Measurements from ENCODE around the gene GIMAP1. TPM values are rescaled to one million over a fixed set of nuclear protein-coding genes. Genes with fewer than 3 reads are reported as not detected.

GIMAP1 gene
- total RNA-seq, 1 donor from 2014 or later: 0.94 TPM

DNA sequence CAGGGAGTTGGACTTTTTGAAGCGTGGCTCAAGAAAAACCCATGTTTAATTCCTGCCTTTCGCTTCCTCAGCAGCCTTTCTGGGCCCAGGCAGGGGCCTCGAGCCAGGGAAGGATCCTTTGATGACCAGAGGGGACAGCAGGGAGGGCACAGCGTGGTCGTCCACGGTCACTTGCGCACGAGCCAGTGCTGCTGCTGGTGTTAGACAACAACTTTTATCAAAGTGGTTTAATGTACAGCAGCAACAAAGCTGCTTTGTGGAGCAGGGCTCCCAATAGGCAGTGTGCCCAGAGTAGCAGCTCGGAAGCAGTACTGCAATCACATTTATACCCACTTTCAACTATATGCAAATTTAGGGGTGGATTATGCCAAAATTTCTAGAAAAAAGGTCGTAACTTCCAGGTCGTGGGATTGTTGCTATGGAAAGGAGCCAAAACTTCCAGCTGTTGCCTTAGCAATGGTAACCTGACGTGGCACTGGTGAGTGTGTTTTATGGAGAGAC, 6.1 kb downstream of the GIMAP1 start:
- DNase-seq: no peak

DNA sequence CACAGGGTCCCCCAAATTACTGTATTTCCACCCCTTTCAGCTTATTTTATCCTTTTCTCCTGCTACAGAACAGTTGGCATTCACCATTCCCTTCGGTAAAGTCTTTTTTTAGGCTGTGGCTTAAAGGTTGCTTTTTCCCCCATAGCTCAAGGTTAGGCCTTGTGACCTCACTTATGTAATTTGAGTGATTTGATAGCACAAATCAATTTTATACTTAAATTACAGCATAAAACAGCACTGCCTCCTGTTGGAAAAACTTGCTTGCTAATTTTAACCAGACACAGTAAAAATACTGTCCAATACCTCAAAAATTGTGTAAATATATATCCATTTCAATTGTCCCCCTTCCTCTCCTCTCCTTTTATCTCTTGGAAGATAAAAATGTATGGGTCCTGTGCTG, 7.1 kb downstream of the GIMAP1 start:
- no peak for DNase-seq

GRCh38 chr7:150727381-150727780, 11.0 kb downstream of the GIMAP1 start:
- no peak for DNase-seq

- no peak for DNase-seq
Measured at GRCh38 chr7:150728011-150728410, 11.6 kb downstream of the GIMAP1 start.

DNA sequence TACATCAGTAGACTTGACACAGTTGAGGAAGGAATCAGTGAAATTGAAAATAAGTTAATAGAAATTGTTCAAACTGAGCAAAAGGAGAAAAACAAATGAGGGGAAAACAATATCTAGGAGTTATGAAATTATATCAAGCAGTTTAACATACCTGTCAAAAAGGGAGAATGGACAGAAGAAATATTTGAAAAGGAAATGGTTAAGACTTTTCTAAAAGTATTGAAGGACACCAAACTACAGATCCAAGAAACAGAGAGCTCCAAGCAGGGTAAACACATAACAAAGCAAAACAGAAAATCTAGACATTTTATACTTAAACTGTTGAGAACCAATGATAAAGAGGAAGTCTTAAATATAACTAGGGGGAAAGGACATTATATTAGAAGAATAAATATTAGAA, 12.2 kb downstream of the GIMAP1 start:
- DNase-seq: no peak

DNA sequence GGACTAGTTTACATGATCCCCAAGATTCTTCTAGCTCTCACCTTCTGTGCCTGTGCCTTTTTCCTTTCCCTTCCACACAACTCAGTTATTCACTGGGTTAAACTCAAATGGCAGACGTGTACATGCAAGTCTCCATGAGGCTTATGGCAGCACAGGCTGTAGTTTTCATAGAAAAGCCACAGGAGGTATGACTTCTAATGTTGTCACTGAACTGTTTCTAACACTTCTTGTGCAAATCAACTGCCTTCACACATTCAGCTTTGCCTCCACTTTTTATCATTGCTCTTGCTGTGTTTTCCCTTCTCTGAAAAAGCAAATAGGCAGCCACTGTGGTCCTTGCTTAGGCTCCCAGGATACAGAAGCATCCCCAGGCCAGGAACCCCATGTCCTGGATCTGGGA, 15.5 kb downstream of the GIMAP1 start:
- no peak for DNase-seq

- no peak for DNase-seq
Measured at GRCh38 chr7:150732786-150733481, 16.5 kb downstream of the GIMAP1 start.

DNA sequence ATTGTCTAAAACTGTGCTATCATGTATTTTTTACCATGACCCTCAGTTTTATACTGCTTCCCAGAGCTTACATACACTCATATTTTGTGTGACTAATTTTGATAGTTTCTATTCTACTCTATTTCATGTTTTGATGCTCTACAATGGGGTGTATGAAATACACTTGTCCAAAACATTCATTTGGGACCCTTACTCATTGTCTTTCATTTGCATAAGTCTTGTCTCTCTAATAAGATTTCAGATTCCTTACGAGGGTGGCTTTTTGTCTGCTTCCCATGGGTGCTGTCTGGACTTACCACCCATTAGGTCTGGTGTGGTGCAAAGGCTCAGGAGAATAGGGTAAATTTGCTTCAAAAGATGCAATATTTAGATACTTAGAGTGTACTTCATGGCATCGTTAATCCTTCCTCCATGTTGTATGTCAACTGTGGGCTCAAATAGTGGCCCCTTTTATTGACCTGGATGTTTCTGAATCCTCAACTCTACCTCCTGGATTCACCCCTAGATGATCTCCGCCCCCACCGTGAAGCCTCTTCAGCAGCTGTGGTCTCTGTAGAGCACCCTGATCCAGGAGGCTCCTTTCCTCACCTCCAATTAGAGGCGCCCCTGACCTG, 17.2 kb downstream of the GIMAP1 start:
- no peak for DNase-seq

DNA sequence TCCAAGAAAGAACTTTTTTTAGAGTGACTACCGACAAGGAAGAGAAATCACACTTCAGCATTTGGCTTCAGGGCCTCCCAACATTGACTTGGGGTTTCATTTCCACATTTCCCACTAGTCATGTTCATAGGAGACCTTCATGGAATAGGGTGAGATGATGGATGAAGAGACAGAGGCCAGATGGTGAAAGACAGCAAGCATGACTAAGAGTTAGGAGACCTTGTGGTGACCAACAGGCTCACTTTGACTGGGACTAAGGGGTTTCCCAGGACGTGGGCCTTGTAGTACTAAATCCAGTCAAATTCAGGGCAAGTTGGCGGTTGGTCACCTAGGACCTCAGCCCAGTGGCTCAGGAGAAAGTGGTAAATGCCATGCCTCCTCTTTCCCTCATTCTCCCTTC, 17.8 kb downstream of the GIMAP1 start:
- no peak for DNase-seq

- DNase-seq: no peak
Measured at GRCh38 chr7:150735596-150736358, 19.4 kb downstream of the GIMAP1 start.

DNA sequence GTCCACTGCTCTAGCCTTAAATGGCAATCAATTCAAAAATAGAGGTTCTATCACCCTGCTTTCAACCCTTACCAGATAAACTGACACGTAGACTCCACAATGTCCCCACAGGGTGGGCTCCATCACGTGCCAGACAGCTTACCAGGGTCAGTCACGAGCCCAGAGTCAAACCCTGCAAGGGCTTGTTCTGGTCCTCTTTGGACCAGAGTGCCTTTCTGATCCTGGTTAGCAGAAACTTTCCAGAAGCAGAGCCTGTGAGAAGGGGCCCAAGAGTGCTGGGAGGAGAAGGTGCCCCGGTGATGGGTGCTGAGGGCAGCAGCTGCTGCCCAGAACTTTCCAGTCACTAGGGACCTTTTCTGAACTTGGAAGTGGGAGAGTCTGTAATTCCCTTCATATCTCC, 20.5 kb downstream of the GIMAP1 start:
- no peak for DNase-seq

DNA sequence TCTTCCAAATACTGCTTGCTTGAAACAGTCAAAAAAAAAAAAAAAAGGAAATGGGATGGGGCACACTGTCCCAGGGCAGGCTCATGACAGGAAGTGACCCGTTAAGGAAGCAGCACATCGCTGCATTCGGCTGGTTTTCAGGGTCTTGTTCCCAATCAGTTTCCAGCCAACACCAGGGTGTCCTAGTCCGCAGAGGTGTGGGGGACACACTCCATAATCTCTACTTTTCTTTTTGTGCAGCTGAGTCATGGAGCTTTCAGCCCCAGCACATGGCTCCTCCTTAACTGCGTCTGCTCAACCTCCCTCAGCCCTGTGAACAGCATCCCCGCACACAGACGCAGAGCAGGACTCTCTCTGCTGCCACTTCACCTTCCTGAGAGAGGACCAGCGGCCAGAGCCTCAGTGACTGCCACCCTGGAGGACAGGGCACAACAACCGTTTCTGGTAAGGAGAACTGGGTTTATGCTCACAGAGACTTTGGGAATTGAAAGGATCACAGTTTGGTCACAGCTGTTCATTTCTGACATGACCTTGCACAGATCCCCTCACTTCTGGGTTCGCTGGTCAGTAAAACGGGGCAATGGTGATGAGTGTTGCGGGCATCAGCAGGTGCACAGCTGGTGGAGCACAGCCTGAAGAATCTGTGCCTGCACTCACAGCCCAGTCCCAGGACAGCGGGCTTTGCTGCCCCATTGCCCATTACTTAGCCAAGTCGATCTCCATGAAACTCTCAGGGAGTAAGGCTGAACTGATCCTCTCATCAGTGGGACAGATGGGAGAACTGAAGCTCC, 21.0 kb downstream of the GIMAP1 start, which contains the start of gene GIMAP5:
GIMAP5 (plus strand) TSS at position 154 of the 791 bp plus-strand sequence. CDS start 3,467 bp downstream, outside the sequence.
- DNase-seq: no peak

GRCh38 chr7:150738092-150738491, 21.7 kb downstream of the GIMAP1 start:
- DNase-seq: no peak

DNA sequence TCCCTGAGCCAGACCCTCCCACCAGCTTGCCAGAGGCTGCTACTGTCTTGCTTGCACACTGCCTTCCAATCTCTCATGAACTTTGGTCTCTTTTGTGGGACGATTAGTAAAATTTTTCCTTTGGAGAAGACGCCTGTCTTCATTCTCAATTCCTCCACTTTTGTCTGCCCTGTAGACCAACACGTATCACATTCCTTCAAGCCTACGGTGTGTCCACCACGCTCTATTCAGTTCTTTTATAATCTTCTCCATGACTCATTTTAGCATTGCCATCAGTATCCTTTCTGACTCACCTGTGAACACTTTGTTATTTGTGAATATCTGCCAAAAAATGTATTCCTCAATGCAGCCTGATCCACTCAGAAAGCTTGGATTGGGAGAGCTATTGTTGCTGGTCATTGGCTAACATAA, 22.2 kb downstream of the GIMAP1 start:
- DNase-seq: no peak

GRCh38 chr7:150739033-150739432, 22.6 kb downstream of the GIMAP1 start:
- DNase-seq: no peak

DNA sequence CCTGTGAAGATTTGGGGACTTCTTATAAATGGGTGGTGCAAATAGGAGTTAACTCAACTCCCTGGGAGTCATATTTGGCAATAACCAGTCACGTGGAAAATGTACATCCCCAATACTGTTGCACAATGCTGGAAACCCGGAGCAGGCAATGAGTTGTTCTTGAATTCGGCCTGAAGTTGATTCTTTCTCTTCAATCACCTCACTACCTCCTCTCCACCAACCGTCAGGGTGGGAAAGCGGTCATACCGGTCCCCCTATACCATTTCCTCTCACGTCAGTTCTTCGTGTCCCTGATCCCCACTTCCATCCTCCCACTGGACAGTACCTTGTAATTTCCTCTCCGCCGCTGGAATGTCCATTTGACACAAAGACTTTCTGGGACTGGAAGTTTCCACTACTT, 23.6 kb downstream of the GIMAP1 start:
- no peak for DNase-seq

DNA sequence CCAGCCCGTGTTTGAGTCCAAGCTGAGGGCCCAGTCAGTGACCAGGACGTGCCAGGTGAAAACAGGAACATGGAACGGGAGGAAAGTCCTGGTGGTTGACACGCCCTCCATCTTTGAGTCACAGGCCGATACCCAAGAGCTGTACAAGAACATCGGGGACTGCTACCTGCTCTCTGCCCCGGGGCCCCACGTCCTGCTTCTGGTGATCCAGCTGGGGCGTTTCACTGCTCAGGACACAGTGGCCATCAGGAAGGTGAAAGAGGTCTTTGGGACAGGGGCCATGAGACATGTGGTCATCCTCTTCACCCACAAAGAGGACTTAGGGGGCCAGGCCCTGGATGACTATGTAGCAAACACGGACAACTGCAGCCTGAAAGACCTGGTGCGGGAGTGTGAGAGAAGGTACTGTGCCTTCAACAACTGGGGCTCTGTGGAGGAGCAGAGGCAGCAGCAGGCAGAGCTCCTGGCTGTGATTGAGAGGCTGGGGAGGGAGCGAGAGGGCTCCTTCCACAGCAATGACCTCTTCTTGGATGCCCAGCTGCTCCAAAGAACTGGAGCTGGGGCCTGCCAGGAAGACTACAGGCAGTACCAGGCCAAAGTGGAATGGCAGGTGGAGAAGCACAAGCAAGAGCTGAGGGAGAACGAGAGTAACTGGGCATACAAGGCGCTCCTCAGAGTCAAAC, 26.0 kb downstream of the GIMAP1 start:
- no peak for DNase-seq

DNA sequence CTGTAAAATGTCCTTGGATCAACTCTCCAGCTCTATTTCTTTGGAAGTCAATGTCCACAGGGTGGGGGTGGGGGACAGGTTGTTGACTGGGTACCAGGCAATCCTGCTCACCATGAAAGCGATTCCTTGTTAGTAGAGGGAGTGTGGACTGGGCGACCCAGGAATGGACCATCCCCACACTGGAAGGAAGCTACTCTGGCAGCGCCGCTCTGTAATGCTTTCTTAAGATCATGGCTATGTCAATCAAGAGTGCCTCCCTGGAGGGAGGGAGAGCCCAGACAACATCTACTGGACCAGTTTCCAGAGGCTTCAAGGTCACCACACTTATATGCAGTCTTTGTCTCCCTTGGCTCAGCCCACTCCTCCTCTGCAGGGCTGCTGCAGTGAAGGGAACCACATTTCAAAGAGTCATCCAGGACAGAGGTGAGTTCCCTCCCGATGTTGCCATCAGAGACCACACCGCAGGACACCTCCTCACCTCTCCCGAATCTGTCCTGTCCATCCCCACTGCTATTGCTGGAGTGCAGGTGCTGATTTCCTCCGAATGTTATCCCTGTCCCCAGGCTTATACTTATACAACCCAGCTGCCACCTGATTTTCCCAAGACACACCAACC, 27.7 kb downstream of the GIMAP1 start:
- DNase-seq: no peak

GRCh38 chr7:150745086-150745485, 28.7 kb downstream of the GIMAP1 start:
- no peak for DNase-seq

DNA sequence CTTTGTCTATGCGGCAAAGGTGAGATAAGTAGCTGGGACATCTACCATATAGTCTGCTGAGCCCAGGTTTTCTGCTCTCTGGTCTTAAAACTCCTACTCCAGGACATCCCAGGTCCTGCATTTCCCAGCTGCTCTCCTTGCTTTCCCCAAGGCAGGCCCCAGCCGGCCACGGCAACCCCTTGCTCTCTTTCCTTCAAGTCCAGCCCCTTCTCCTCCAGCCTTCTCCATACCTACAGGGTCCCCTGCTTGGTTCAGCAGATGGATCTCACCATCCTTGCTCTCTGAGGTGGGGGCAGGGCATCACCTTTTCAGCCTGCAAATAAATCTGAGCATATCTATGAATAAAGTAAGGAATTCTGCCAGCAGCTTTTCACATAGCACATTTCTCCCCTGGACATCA, 29.5 kb downstream of the GIMAP1 start:
- DNase-seq: no peak

- no peak for DNase-seq
Measured at GRCh38 chr7:150746921-150747320, 30.5 kb downstream of the GIMAP1 start.
